MM.1S (cell line): Measurements from ENCODE around the gene ADAMTS17.

Experiments
- CTCF ChIP-seq: fragments of 300-600 bp; sonication (generic); IDR thresholded peaks from 2 replicates; pipeline ENCODE4 v1.5.1; 2016; ENCODE audit warnings: antibody characterized with exemption, low read length, mixed read lengths
- EZH2 ChIP-seq: fragments of 300-600 bp; sonication (generic); optimal IDR thresholded peaks from 2 replicates; pipeline ENCODE3; 2017; ENCODE audit warnings: low read depth, mild to moderate bottlenecking, antibody characterized with exemption, low read length, mixed read lengths

GRCh38 chr15:100113351-100114080, 228.3 kb downstream of the ADAMTS17 start:
- TF ChIP-seq EZH2 = no peak
- TF ChIP-seq CTCF = no peak
